B cell (primary cell): ENCODE measurements around the gene JMJD1C.

ENCODE experiments used
- EZH2 ChIP-seq: IDR thresholded peaks from 2 replicates; pipeline ENCODE4 v1.6.1; 2012; ENCODE audit warnings: borderline replicate concordance, low read depth, mild to moderate bottlenecking, moderate library complexity, low read length; ENCODE audit not compliant: insufficient read depth, poor library complexity, severe bottlenecking
- TF ChIP-seq, protein P1 (sequence below): fragments of 200-600 bp; IDR thresholded peaks from one replicate; pipeline ENCODE4 v1.8.0; 2022; ENCODE audit warnings: antibody characterized with exemption, mild to moderate bottlenecking

DNA sequence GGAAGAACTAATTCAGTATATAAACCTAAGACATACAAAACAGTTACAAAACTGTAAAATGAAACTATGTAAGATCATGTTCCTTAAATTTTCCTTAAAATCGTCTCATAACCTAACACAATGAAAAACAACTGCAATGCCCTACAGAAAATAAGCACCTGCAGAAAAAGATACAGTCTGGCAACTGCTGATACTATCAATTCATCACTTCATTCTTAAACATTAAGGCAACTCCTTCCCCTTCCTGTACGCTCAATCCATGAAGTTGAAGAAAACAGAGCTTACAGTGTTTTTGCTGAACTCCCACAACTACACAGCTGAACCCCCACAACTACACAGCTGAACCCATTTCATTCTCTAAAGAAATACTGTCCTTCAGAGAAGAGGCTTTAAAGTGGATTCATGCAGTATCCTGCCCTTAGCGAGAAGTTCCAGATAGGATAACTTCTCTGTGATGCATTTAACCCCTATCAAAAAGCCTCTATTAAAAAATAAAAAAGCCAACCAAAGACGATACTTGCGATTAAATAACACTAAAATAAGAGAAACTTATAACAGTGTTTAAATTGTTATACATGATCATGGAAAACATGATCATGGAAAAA, 50.0 kb downstream of the JMJD1C start:
- TF ChIP-seq EZH2: no peak
- TF ChIP-seq, protein P1, sequence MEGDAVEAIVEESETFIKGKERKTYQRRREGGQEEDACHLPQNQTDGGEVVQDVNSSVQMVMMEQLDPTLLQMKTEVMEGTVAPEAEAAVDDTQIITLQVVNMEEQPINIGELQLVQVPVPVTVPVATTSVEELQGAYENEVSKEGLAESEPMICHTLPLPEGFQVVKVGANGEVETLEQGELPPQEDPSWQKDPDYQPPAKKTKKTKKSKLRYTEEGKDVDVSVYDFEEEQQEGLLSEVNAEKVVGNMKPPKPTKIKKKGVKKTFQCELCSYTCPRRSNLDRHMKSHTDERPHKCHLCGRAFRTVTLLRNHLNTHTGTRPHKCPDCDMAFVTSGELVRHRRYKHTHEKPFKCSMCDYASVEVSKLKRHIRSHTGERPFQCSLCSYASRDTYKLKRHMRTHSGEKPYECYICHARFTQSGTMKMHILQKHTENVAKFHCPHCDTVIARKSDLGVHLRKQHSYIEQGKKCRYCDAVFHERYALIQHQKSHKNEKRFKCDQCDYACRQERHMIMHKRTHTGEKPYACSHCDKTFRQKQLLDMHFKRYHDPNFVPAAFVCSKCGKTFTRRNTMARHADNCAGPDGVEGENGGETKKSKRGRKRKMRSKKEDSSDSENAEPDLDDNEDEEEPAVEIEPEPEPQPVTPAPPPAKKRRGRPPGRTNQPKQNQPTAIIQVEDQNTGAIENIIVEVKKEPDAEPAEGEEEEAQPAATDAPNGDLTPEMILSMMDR: no peak
